CD14-positive monocyte (primary cell): ENCODE results near the gene CHODL. TPM values are rescaled to one million over a fixed set of nuclear protein-coding genes. Genes with fewer than 3 reads are reported as not detected.

Source experiments
- DNase-seq, 3 donors: peaks; one replicate each; pipeline ENCODE4 v3.0.0-alpha.2; 2011 to 2022
- H2AFZ ChIP-seq: 2 replicates; pipeline ENCODE4 v1.6.0; 2012; ENCODE audit warnings: mild to moderate bottlenecking, low read depth, low read length, inconsistent platforms; ENCODE audit not compliant: insufficient read depth, poor library complexity, severe bottlenecking
- H3K27ac ChIP-seq, 2 donors: 1 replicate in 1 of 2; 2 replicates in 1 of 2; pipeline ENCODE4 v1.5.1; 2012 to 2013; ENCODE audit warnings: low read length in 2 of 2, control low read depth in 1 of 2, inconsistent platforms in 1 of 2, low read depth in 1 of 2, mild to moderate bottlenecking in 1 of 2
- H3K27me3 ChIP-seq, 2 donors: one replicate each; pipeline versions ENCODE4 v1.6.0 to v1.6.1; 2011 to 2013; ENCODE audit warnings: low read length in 2 of 2; ENCODE audit not compliant: control insufficient read depth in 2 of 2, insufficient read depth in 2 of 2
- H3K36me3 ChIP-seq, 2 donors: replicated peaks in 1 of 2; 1 replicate in 1 of 2; 2 replicates in 1 of 2; pipeline versions ENCODE4 v1.5.1 to v1.6.1; 2012 to 2013; ENCODE audit warnings: low read length in 2 of 2, control low read depth in 1 of 2, inconsistent platforms in 1 of 2, mild to moderate bottlenecking in 1 of 2; ENCODE audit not compliant: insufficient read depth in 2 of 2, control insufficient read depth in 1 of 2
- H3K4me1 ChIP-seq, 2 donors: 1 replicate in 1 of 2; 2 replicates in 1 of 2; pipeline versions ENCODE4 v1.5.1 to v1.6.1; 2012 to 2013; ENCODE audit warnings: low read length in 2 of 2, control low read depth in 1 of 2, inconsistent platforms in 1 of 2, mild to moderate bottlenecking in 1 of 2, moderate library complexity in 1 of 2; ENCODE audit not compliant: insufficient read depth in 2 of 2, control insufficient read depth in 1 of 2
- H3K4me2 ChIP-seq: replicated peaks from 2 replicates; pipeline ENCODE3; 2012; ENCODE audit warnings: low read length, moderate library complexity, mild to moderate bottlenecking; ENCODE audit not compliant: poor library complexity, severe bottlenecking; ENCODE audit errors: extremely low read depth
- H3K4me3 ChIP-seq, 3 experiments: fragments of 200-600 bp in 1 of 3; sonication (generic) in 1 of 3; replicated peaks in 1 of 3; 1 replicate in 2 of 3; 2 replicates in 1 of 3; pipeline ENCODE4 v1.5.1; 2011 to 2013; ENCODE audit warnings: low read length in 3 of 3, mild to moderate bottlenecking in 3 of 3, control low read depth in 2 of 3, low read depth in 2 of 3, inconsistent platforms in 1 of 3, moderate library complexity in 1 of 3
- H3K79me2 ChIP-seq: 2 replicates; pipeline ENCODE4 v1.6.0; 2012; ENCODE audit warnings: mild to moderate bottlenecking, control low read depth, inconsistent platforms, low read length, moderate library complexity; ENCODE audit not compliant: insufficient read depth
- H3K9ac ChIP-seq: 2 replicates; pipeline ENCODE4 v1.6.0; 2017; ENCODE audit warnings: low read length, mild to moderate bottlenecking; ENCODE audit not compliant: insufficient read depth, poor library complexity, severe bottlenecking
- H3K9me3 ChIP-seq, 2 donors: replicated peaks in 1 of 2; 1 replicate in 1 of 2; 2 replicates in 1 of 2; pipeline versions ENCODE4 v1.5.1 to v1.6.1; 2012 to 2013; ENCODE audit warnings: low read length in 2 of 2, control low read depth in 1 of 2; ENCODE audit not compliant: control insufficient read depth in 1 of 2, insufficient read depth in 1 of 2
- H4K20me1 ChIP-seq: 2 replicates; pipeline ENCODE4 v1.6.0; 2012; ENCODE audit warnings: mild to moderate bottlenecking, low read length, control low read depth, moderate library complexity; ENCODE audit not compliant: insufficient read depth
- H3K27ac Mint-ChIP-seq, 7 donors: one replicate each; pipeline ENCODE4 v1.8.0; 2020; ENCODE audit warnings: mild to moderate bottlenecking in 7 of 7, mixed read lengths in 7 of 7, moderate library complexity in 6 of 7, inconsistent platforms in 2 of 7
- H3K27me3 Mint-ChIP-seq, 3 donors: one replicate each; pipeline ENCODE4 v1.8.0; 2021 to 2022; ENCODE audit warnings: low read depth in 3 of 3, mild to moderate bottlenecking in 3 of 3, mixed read lengths in 3 of 3, moderate library complexity in 3 of 3, inconsistent platforms in 1 of 3
- H3K36me3 Mint-ChIP-seq, 2 donors: one replicate each; pipeline ENCODE4 v1.8.0; 2020; ENCODE audit warnings: mixed read lengths in 2 of 2, inconsistent platforms in 1 of 2, mild to moderate bottlenecking in 1 of 2
- H3K4me1 Mint-ChIP-seq: one replicate; pipeline ENCODE4 v1.8.0; 2020; ENCODE audit warnings: mild to moderate bottlenecking, mixed read lengths
- H3K4me3 Mint-ChIP-seq, 2 donors: one replicate each; pipeline ENCODE4 v1.8.0; 2020; ENCODE audit warnings: mild to moderate bottlenecking in 2 of 2, mixed read lengths in 2 of 2, moderate library complexity in 1 of 2
- H3K9me3 Mint-ChIP-seq, 7 donors: one replicate each; pipeline ENCODE4 v1.8.0; 2020 to 2022; ENCODE audit warnings: mixed read lengths in 7 of 7, mild to moderate bottlenecking in 6 of 7, moderate library complexity in 6 of 7, inconsistent platforms in 2 of 7
- WGBS: methylation state at CpG from one replicate; pipeline ENCODE4 v1.1.5; 2013; ENCODE audit warnings: missing lambda C conversion rate; ENCODE audit not compliant: insufficient coverage; 5-methylcytosine and 5-hydroxymethylcytosine counted together
- intact Hi-C, 2 donors: fragments of 100-400 bp; cut with micrococcal nuclease; formaldehyde crosslinking; loops; one replicate each; pipeline versions ENCODE4 v1.15.0 to v1.15.1; 2023
- polyA plus RNA-seq, 3 donors: library from polyadenylated mRNA; depleted of rRNA in 1 of 3; unstranded in 2 of 3; stranded (reverse) in 1 of 3; fragments of 300-500 nt in 2 of 3; fragments of >200 nt in 1 of 3; fragmentation: Illumina TruSeq in 2 of 3; gene quantifications; 1 replicate in 2 of 3; 2 replicates in 1 of 3; pipeline ENCODE4 v1.2.3, GENCODE V29; 2012 to 2021
- TF ChIP-seq, protein P1 (sequence below): fragments of 200-600 bp; IDR thresholded peaks from one replicate; pipeline ENCODE4 v1.8.0; 2022; ENCODE audit warnings: antibody characterized with exemption, mild to moderate bottlenecking

The CHODL gene
- polyA plus RNA-seq, 3 donors, result not detected

DNA sequence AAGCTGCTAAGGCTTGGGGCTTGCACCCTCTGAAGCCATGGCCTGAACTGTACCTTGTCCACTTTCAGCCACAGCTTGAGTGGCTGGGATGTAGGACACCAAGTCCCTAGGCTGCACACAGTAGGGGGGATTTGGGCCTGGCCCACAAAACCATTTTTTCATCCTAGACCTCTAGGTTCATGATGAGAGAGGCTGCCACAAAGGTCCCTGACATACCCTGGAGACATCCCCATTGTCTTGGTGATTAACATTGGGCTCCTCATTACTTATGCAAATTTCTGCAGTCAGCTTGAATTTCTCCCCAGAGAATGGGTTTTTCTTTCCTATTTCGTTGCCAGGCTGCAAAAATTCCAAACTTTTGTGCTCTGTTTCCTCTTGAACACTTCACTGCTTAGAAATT is 26.3 kb upstream of the CHODL start:
- no peaks in the 10 kb centered on the region for H3K36me3 Mint-ChIP-seq
- Histone ChIP-seq H3K9ac (no peak overlapping the region), H4K20me1 (no peaks in the 10 kb centered on the region), H3K79me2 (no peaks in the 10 kb centered on the region), H3K27me3 (no peaks in the 10 kb centered on the region), H3K4me3 (no peak overlapping the region), H3K36me3 (no peaks in the 10 kb centered on the region), H3K27ac (no peak overlapping the region), H3K4me1 (no peaks in the 10 kb centered on the region), H3K9me3 (peaks cover 24 to 43% of the 10 kb centered on the region in 2 donors), H3K4me2 (no peak overlapping the region), H2AFZ (no peak overlapping the region)
- H3K9me3 Mint-ChIP-seq, result peaks cover 6 to 25% (median 17%) of the 10 kb centered on the region in 7 donors
- H3K27me3 Mint-ChIP-seq, result no peaks in the 10 kb centered on the region
- WGBS, result 89% methylated on average over 1 of the region's 1 CpG
- DNase-seq, result no peak
- intact Hi-C loops, result no loop called here
- no peaks in the 10 kb centered on the region for H3K4me1 Mint-ChIP-seq
- H3K27ac Mint-ChIP-seq, result peak overlapping the region in 1 of 7 donors; percentile 22
- no peak overlapping the region for H3K4me3 Mint-ChIP-seq
- TF ChIP-seq, protein P1, sequence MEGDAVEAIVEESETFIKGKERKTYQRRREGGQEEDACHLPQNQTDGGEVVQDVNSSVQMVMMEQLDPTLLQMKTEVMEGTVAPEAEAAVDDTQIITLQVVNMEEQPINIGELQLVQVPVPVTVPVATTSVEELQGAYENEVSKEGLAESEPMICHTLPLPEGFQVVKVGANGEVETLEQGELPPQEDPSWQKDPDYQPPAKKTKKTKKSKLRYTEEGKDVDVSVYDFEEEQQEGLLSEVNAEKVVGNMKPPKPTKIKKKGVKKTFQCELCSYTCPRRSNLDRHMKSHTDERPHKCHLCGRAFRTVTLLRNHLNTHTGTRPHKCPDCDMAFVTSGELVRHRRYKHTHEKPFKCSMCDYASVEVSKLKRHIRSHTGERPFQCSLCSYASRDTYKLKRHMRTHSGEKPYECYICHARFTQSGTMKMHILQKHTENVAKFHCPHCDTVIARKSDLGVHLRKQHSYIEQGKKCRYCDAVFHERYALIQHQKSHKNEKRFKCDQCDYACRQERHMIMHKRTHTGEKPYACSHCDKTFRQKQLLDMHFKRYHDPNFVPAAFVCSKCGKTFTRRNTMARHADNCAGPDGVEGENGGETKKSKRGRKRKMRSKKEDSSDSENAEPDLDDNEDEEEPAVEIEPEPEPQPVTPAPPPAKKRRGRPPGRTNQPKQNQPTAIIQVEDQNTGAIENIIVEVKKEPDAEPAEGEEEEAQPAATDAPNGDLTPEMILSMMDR, result no peak

DNA sequence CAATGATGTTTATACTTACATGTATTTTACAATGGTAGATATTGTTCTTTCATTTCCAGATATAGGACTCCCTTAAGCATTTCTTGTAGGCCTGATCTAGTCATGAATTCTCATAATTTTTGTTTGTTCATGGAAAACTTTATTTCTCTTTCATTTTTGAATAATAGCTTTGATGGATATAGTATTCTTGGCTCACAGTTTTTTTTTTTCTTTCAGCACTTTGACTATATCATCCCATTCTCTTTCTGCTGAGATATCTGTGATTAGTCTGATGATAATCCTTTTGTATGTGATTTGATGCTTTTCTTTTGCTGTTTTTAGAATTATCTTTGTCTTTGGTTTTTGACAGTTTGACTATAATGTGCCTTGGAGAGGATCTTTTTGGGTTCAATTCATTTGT is 24.1 kb upstream of the CHODL start:
- Histone ChIP-seq H3K79me2 (no peaks in the 10 kb centered on the region), H3K4me2 (no peak overlapping the region), H3K4me3 (no peak overlapping the region), H3K36me3 (no peaks in the 10 kb centered on the region), H3K4me1 (no peaks in the 10 kb centered on the region), H3K27ac (no peak overlapping the region), H4K20me1 (no peaks in the 10 kb centered on the region), H3K27me3 (no peaks in the 10 kb centered on the region), H3K9ac (no peak overlapping the region), H2AFZ (no peak overlapping the region), H3K9me3 (peaks cover 24 to 41% of the 10 kb centered on the region in 2 donors)
- intact Hi-C loops, result no loop called here
- Mint-ChIP-seq H3K36me3 (no peaks in the 10 kb centered on the region), H3K4me1 (no peaks in the 10 kb centered on the region), H3K9me3 (peaks cover 7 to 28% (median 17%) of the 10 kb centered on the region in 7 donors), H3K27me3 (no peaks in the 10 kb centered on the region), H3K4me3 (no peak overlapping the region), H3K27ac (no peak overlapping the region)
- TF ChIP-seq, protein P1, result no peak
- no peak for DNase-seq
